Fibroblast of villous mesenchyme (primary cell): Measurements from ENCODE around the gene ANKRD16. TPM values are rescaled to one million over a fixed set of nuclear protein-coding genes. Genes with fewer than 3 reads are reported as not detected.
A peak's percentile ranks its signal among the peaks of the same experiment; 100 is the strongest.
"Not testable (repeated sequence)": the region's sequence is repeated elsewhere in the genome, so short reads cannot be mapped to it uniquely, and the experiment has no call there.

Source experiments
- DNase-seq: peaks from one replicate; pipeline ENCODE4 v3.0.0-alpha.2; 2010; ENCODE audit warnings: low read depth
- H3K4me3 ChIP-seq: 2 replicates; pipeline ENCODE4 v1.5.1; 2011; ENCODE audit warnings: low read depth, mild to moderate bottlenecking, low read length
- CTCF ChIP-seq: IDR thresholded peaks from 2 replicates; pipeline ENCODE4 v1.5.1; 2012; ENCODE audit warnings: low read depth, mild to moderate bottlenecking, low read length; ENCODE audit not compliant: insufficient read depth
- total RNA-seq: library from RNA; depleted of rRNA; stranded (reverse); fragments of >200 nt; gene quantifications from 2 replicates; pipeline ENCODE4 v1.2.3, GENCODE V29; 2012

The ANKRD16 gene
- total RNA-seq, 1 donor, result 4.7 TPM

- peak; percentile 36 for DNase-seq
- H3K4me3 ChIP-seq, result no peak overlapping the region
- no peak for TF ChIP-seq CTCF
Observed at GRCh38 chr10:5887029-5887428, 2.7 kb downstream of the ANKRD16 start.

GRCh38 chr10:5885619-5886018 lies 4.1 kb downstream of the ANKRD16 start:
- no peak for DNase-seq
- TF ChIP-seq CTCF, result no peak
- H3K4me3 ChIP-seq, result no peak overlapping the region

- H3K4me3 ChIP-seq, result no peak overlapping the region
- TF ChIP-seq CTCF, result no peak
- no peak for DNase-seq
Observed at GRCh38 chr10:5882961-5883360, 6.7 kb downstream of the ANKRD16 start.

- H3K4me3 ChIP-seq, DNase-seq: not testable (repeated sequence)
Observed at GRCh38 chr10:5877041-5877440, 12.7 kb downstream of the ANKRD16 start.

- no peak overlapping the region for H3K4me3 ChIP-seq
- DNase-seq, result peak; percentile 87
- TF ChIP-seq CTCF, result no peak
Observed at GRCh38 chr10:5876181-5876768, 13.4 kb downstream of the ANKRD16 start.

GRCh38 chr10:5873515-5873995 lies 16.1 kb downstream of the ANKRD16 start:
- H3K4me3 ChIP-seq, result no peak overlapping the region
- peak; percentile 79 for DNase-seq
- TF ChIP-seq CTCF, result peak; percentile 74

- DNase-seq, result peak; percentile 31
- no peak overlapping the region for H3K4me3 ChIP-seq
- TF ChIP-seq CTCF, result no peak
Observed at GRCh38 chr10:5871596-5871995, 18.1 kb downstream of the ANKRD16 start.
